OCI-LY1 (cell line): ENCODE results near the gene BTBD17.

Experiments used
- CTCF ChIP-seq: fragments of 200-600 bp; sonication (generic), shearing (Covaris generic); IDR thresholded peaks from 2 replicates; pipeline ENCODE4 v1.5.1; 2017; ENCODE audit warnings: mild to moderate bottlenecking, antibody characterized with exemption, low read length, moderate library complexity, mixed read lengths
- EZH2 ChIP-seq: fragments of 200-600 bp; sonication (generic), shearing (Covaris generic); IDR thresholded peaks from 2 replicates; pipeline ENCODE4 v1.8.0; 2017; ENCODE audit warnings: borderline replicate concordance, mixed run types, mild to moderate bottlenecking, antibody characterized with exemption, low read length, moderate library complexity, mixed read lengths

GRCh38 chr17:74358697-74359096, 3.0 kb downstream of the BTBD17 start:
- no peak for TF ChIP-seq CTCF
- TF ChIP-seq EZH2 = no peak
